ENCODE measurements around the gene KCNG1.
"Not testable (repeated sequence)": the region's sequence is repeated elsewhere in the genome, so short reads cannot be mapped to it uniquely, and the experiment has no call there.

The KCNG1 gene

DNA sequence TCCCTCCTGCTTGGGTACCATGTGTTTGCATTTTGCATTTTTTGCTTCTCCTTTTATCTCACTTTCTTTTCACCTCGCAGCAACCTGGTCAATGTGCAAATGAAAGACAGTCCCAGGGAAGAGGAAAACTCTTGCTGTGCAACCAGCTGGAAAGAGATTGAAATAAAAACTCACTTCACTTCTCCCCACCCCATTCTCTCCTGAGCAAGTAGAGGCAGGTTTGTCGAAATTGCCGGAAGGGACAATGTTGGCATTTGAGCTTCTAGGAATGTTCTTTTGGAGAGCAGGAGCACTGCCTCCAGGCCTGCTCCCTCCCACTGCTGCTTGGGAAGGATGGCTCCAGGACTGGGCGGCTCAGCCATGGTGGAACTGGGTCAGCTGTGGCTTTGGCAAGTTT lies 30.6 kb downstream of the KCNG1 start:
- no peak for DNase-seq (ENCODE audit: low read depth, low spot score)

DNA sequence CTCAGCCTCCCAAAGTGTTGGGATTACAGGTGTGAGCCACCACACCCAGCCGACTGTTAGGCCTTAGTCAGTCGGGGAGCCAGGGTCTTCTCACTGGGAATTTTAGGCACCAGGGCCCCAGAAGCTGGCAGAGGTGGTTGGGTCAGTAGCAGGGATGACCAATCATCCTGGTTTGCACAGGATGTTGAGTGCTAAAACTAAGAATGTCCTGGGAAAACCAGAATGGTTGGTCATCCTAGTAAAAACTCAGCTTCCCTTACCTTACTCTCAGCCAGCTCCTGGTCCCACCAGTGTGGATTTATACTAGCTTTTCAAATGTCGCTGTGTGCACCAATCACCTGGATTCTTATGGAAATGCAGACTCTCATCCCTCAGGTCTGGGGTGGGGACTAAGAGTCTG lies 31.8 kb downstream of the KCNG1 start:
- DNase-seq (ENCODE audit: low read depth, low spot score), result no peak

DNA sequence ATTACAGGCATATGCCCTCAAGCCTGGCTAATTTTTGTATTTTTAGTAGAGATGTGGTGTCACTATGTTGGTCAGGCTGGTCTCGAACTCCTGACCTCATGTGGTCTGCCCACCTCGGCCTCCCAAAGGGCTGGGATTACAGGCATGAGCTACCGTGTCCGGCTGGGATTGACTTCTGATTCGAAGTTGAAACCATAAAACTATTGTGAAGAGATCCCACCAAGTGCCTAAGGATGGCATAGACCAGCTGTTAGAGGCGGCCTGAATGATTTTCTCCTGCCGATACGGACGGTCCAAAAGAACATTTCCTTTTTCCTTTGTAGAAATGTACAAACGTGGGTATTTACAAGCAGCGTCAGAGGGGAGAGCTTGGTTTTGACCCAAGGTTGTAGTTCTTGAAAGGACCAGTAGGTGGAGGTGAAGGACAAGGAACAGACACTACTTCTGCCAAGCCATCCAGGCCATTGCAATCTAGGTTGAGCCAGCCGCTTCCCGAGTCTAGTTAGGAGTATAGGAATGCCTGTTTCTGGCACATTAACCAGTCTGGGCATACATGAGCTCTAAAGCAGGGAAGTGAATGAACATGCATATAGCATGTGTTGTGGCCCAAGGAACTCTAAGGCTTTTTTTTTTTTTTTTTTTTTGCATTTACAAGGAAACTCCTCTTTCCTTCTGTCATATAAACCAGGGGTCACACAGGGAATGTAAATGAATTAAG lies 35.3 kb downstream of the KCNG1 start:
- DNase-seq (ENCODE audit: low read depth, low spot score), result peak; percentile 94

DNA sequence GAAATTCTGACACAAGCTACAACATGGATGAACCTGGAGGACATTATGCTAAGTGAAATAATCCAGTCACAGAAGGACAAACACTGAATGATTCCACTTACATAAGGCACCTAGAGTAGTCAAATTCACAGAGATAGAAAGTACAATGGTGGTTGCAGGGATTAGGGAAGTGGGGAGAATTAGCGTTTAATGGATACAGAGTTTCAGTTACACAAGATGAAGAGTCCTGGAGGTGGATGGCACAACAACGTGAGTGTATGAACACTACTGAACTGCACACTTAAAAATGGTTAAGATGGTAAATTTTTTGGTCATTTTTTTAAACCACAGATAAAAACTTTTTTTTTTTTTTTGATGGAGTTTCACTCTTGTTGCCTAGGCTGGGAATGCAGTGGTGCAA lies 39.6 kb downstream of the KCNG1 start:
- no peak for DNase-seq (ENCODE audit: low read depth, low spot score)

DNA sequence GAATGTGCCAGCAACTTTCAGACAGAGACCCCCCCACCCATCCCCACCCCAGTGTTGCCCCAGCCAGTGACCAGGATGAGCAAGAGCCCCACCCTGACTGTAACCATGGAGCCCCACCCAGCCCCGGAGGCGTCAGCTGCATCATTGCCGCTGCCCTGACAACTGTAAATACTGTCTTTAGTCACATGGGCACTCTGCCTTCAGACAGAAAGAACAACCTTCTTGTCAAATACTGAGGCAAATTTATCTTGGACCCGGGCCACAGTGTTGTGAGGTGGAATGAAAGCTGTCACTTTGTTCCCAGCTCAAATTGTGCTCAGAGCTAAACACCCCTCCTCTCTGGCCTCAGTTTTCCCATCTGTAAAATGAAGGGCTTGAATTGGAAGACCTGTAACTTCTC lies 40.5 kb downstream of the KCNG1 start:
- peak; percentile 62 for DNase-seq (ENCODE audit: low read depth, low spot score)

DNA sequence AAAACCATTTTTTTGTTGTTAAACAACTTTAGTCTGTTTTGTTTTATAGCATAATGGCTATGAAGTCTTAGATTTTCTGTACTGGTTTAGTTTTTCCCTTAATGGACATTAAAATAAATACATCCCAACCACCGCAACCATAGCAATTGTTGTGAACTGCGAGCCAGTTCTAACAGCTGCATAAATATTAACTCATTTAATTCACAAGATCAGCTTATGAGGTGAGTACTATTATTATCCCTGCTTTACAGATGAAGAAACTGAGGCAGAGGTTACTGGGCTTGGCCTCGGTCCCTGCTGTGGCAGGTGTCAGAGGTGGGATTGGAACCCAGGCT lies 41.2 kb downstream of the KCNG1 start:
- DNase-seq (ENCODE audit: low read depth, low spot score), result no peak

DNA sequence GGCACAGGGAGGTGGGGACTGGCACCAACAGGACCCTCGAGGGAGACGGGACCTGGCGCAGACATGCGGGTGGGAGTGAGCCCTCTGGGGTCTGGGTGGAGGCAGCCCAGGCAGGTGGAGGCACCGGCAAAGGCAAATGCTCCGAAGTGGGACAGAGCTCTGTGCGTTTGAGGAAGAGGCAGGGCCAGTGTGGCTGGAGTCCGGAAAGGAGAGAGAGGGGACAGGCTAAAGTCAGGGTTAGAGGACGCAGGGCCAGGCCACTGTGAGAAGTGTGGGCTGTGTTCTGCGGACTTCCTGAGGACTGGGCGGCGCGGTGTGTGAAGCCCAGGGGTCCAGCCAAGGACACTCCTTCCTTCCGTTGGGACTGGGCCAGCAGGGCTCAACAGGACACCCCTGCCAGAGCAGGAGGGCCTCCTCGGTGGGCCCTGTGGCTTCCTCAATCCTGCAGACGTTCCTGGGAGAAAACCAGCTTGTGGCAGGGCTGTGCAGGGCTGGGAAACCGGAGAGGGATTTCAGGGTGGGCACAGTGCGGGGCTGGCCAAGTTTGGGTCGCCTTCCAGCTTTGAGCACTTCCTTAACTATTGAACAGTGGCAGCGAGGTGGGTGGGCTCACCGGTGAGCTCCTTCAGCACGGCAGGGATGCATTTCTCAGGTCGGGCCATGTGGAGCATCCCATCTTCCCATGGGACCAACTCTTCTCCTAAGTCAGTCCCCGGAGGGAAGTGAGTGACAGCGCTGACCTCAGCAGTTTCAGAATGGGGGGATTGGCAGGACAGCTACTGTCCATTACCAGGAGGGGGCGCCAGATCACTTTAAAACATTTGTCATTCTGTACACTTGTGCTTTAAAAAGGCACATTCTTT lies 41.8 kb downstream of the KCNG1 start:
- DNase-seq (ENCODE audit: low read depth, low spot score), result peak; percentile 84

DNA sequence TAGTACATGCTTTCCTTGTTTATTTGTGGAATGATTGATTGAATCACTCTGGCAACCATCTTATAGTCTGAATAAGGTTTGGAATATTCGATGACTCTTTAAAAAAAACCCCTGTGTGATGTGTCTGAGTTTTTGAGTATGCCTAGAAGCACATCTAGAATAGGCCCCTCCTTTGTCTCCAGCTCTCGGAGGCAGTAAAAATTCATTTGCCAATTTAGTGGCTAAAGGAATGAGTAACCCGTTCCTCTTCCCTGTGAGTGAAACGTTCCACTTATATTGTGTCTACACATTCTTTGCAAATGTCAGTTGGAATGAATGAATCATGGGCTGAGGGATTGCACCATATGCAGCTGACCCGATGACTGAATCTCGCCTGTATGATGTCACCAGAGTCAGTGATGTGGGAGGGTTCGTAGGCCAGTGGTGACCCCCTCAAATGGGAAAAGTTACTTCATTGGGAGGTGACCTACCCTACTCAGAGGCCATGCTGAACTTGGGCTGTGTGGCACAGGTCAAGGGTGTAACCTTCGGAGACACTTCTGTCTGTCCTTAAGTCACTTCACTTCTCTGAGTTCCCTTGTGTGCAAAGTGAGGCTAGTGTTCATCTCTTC lies 42.7 kb downstream of the KCNG1 start:
- DNase-seq (ENCODE audit: low read depth, low spot score), result peak; percentile 97

DNA sequence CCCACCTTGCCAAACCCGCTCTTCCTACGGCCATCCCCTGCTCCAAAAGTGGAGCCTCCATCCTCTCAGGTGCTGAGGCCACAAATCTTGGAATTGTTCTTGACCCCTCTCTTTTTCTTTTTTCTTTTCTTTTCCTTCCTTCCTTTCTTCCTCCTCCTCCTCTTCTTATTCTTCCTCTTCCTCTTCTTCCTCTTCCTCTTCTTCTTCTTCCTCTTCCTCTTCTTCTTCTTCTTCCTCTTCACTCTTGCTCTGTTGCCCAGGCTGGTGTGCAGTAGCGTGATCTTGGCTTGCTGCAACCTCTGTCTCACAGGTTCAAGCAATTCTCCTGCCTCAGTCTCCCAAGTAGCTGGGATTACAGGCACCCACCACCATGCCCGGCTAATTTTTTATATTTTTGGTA lies 44.4 kb downstream of the KCNG1 start:
- DNase-seq (ENCODE audit: low read depth, low spot score), result not testable (repeated sequence)

DNA sequence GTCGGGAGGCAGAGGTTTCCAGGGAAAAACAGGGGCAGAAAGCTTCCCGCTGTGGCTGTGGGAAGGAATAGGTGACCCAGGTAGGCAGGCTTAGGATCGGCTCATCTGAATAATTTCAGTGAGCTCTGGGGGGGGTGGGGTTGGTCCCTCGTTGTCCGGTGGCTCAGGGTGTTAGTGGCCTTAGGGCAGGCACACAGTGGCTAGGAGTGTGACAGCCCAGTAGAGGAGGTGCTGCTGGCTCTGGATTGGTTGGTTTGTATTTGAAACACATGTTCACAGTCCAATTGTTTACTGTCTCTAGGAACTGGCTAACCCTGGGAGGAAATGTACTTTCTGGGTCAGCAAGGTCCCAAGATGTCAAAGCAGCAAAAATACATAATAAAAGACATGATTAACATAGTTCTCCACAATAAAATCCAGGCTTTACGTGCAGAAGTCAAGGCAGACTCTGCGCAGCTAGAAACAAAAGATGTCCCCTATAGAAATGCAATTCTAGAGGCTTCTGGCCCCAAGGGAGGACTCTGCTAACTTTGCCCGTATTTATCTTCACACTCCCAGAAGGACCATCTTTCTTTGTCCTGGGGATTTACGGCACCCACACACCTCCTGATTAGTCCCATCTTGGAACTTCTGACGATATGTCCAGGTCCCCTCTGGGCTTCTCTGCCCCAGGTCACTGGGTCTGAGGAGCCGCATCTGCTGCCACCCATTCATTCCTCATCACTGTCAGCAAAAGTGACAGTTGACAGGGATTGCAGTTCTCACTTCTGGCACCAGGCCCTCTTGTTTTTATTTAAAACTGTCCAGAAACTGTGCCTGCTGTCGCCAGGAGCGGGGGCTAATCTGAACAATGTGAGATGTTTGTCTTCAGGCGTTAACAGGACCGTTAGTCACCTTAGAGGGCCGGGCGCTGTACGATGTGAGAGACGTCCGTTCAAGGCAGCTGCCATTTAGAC lies 45.6 kb downstream of the KCNG1 start:
- peak; percentile 23 for DNase-seq (ENCODE audit: low read depth, low spot score)

DNA sequence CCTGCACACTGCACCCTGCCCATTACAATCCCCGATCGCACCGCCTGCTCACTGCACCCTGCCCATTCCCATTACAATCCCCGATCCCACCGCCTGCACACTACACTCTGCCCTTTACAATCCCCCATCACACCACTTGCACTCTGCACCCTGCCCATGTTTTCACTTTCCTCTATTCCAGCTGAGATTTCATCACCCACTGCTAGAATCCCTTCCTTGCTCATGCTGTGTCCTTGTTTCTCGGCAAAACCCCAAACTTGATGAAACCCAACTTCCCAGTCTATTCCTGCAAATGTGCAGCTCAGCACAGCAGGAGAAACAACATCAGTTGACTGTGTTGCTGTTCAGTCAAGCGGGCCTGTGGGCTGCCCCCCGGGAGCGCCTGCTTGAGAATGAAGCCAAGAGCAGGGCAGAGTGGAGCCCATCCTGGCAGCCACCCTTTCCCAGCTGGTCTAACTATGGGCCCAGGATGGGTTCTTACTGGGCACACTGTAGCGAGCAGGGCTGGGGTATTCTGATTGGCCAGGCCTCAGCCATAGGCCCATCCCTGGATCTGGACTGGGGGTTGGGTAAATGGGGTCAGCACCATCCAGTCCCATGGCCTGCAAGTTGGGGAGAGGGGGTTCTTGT lies 47.1 kb downstream of the KCNG1 start:
- DNase-seq (ENCODE audit: low read depth, low spot score), result no peak

DNA sequence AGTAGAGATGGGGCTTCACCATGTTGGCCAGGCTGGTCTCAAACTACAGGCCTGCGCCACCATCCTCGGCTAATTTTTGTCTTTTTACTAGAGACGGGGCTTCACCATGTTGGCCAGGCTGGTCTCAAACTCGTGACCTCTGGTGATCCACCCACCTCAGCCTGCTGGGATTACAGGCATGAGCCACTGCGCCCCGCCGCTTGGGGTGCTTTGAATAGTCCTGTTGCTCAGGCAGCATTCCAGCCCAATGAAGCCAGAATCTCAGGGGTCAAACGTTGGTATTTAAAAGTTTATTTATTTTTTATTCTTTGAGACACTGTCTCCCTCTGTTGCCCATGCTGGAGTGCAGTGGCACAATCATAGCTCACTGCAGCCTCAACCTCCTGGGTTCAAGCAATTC lies 53.0 kb downstream of the KCNG1 start:
- DNase-seq (ENCODE audit: low read depth, low spot score), result no peak

DNA sequence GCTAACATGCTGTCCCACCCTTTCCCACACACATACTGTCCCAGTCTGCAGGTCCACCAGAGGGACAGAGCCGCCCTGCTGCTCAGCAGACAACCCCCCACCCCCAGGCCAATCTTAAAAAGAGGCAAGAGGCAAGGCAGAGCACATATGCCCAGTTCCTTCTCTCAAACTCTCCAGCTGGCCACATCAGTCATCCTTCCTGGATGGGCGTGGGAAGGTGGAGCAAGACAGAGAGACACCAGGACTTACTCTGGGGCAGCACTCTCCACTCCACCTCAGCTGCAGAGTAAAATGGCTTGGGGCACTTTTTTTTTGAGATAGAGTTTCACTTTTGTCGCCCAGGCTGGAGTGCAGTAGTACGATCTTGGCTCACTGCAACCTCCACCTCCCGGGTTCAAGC lies 53.5 kb downstream of the KCNG1 start:
- DNase-seq (ENCODE audit: low read depth, low spot score), result no peak

DNA sequence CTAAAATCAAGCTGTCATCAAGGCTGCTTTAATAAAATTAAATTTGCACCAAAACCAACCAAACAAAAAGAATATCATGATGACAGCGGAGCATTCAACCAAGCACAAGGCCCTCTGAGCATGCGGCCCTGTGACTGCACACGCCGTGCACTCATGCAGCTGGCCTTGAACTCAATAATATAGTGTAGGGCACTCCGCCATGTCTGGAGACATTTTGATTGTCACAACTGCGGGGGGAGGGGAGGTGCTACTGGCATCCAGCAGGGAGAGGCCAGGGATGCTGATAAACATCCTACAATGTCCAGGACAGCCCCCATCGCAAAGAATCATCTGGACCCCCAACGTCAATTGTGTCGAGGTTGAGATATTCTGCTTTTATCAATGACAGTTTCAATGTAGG lies 54.6 kb downstream of the KCNG1 start:
- no peak for DNase-seq (ENCODE audit: low read depth, low spot score)

DNA sequence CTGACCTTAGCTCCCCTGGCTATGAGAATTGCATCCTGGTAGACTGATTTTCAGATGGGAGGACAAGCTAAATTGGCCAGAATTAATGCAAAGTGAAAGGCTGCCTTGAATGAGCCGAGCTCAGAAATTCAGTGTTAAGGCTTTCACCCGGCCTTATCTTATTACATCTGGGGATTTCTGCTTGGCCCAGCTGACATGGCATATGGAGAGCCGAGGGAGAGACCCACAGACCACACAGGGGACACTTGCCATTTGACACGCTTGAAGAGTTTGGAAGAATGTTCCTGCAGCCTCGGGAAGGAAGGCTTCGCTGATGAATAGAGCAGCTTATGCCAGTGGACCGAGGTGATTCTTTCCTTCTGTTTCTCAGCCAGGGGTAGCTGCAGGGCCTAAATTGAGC lies 55.3 kb downstream of the KCNG1 start:
- peak; percentile 72 for DNase-seq (ENCODE audit: low read depth, low spot score)

DNA sequence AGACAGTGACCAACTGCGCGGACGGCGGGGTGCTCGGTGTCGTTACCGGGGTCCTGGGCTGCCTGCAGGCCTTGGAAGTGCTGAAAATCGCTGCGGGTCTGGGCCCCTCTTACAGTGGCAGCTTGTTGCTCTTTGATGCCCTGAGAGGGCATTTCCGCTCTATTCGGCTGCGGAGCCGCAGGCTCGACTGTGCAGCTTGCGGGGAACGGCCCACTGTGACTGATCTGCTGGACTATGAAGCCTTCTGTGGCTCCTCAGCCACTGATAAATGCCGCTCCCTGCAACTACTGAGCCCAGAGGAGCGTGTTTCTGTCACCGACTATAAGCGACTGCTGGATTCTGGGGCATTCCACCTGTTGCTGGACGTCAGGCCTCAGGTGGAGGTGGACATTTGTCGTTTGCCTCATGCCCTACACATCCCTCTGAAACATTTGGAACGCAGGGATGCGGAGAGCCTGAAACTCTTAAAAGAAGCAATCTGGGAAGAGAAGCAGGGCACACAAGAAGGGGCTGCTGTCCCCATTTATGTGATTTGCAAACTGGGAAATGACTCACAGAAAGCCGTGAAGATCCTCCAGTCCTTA lies 63.3 kb downstream of the KCNG1 start:
- DNase-seq (ENCODE audit: low read depth, low spot score), result no peak

DNA sequence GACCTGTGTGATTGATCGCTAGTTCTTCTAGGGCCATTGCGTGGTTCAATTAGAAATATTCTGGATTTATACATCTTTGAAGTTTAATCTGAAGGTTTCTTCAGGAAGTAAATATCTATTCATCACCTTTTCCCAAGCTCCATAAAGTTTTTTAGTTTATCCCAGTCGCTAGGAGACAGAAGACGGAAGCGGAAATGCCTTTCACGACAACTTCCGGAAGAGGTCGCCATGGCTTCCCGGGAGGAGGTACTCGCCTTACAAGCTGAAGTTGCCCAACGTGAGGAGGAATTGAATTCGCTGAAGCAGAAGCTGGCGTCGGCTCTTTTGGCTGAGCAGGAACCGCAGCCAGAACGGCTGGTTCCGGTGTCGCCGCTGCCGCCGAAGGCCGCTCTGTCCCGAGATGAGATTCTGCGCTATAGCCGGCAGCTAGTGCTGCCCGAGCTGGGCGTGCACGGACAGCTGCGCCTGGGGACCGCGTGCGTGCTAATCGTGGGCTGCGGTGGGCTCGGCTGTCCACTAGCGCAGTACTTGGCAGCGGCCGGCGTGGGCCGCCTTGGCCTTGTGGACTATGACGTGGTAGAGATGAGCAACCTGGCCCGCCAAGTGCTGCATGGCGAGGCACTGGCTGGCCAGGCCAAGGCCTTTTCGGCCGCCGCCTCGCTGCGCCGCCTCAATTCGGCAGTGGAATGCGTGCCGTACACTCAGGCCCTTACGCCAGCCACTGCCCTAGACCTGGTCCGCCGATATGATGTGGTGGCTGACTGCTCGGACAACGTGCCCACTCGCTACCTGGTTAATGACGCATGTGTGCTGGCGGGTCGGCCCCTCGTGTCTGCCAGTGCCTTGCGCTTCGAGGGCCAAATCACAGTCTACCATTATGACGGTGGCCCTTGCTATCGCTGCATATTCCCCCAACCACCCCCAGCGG lies 64.0 kb downstream of the KCNG1 start, which contains the start of gene MOCS3:
Gene MOCS3, plus strand, starts transcription at position 204 of the 928 bp plus-strand sequence. Its CDS starts 25 bp downstream, at position 229.
- peak; percentile 94 for DNase-seq (ENCODE audit: low read depth, low spot score)

DNA sequence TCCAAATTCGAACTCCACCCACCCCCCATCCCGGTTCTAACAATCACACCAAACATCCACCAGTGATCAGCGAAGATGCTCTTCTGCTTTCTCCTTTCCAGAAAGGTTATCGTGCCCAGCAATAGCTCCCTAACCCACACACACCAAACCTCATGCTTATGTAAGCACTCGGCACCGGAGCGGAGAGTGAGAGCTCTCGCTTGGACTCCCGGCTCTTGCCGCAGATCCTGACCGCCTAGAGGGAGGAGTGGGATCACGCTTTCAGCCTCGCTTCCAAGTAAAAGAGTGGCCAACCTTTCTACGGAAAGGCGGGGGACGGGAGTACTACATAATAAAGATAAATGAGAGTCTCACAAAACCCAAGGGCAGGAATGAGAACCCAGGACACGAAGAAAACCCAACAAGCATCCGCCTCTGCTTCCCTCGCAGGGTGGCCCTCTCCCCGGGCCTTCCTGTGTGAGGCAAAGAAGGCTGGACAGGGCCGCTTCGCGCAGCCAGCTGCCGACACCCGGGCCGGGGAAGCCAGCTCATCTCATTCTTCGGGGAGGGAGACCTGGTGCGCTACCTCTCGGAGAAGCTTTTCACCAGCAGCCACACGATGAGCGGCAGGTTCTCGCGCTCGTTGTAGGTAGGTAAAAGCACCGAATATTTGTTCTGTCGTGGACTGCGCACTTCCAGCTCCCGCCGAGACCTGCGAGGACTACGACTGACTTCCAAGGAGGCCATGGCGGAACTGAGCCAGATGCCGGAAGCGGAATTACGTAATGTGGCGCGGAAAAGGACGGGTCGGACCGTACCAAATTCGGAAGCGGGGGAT lies 64.9 kb downstream of the KCNG1 start, which contains the start of gene DPM1:
Gene DPM1, minus strand, starts transcription at position 735 of the 817 bp plus-strand sequence. Its CDS starts 9 bp downstream, at position 726.
- peak; percentile 93 for DNase-seq (ENCODE audit: low read depth, low spot score)

DNA sequence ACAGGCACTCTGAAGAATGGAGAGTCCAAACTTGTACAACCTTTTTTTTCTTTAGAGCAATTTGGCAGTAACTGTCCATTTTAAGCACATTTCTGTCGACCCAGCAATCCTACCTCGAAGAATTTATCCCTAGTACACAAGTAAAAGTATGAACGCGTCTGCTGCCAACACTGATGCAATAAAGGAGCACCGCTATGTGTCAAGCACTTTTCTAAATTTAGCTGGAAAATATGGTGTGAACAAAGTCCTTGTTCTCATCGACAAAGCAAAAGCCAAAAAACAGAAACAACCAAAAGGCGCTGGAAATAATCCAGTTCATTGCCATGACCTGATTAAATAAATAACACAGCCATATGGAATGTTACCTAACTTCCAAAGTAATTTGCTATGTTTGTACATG lies 65.6 kb downstream of the KCNG1 start:
- peak; percentile 23 for DNase-seq (ENCODE audit: low read depth, low spot score)
